Right atrium auricular region (tissue), 2 donors: ENCODE data around the gene KANK2. TPM values are rescaled to one million over a fixed set of nuclear protein-coding genes. Genes with fewer than 3 reads are reported as not detected.

Source experiments
- DNase-seq: peaks from one replicate; pipeline ENCODE4 v3.0.0-alpha.2; 2019; ENCODE audit warnings: low spot score
- H3K27ac ChIP-seq, 2 donors: fragments of 200-600 bp; sonication (generic); 1 replicate in 1 of 2; 2 replicates in 1 of 2; pipeline ENCODE4 v1.5.1; 2016 to 2019
- H3K27me3 ChIP-seq, 2 donors: fragments of 200-600 bp; sonication (generic); one replicate each; pipeline versions ENCODE4 v1.5.1 to v1.6.0; 2017 to 2019
- H3K36me3 ChIP-seq: fragments of 200-600 bp; sonication (generic); one replicate; pipeline ENCODE4 v1.5.1; 2016
- H3K4me1 ChIP-seq, 2 donors: fragments of 200-600 bp; sonication (generic); one replicate each; pipeline versions ENCODE4 v1.5.1 to v1.6.0; 2017 to 2019
- H3K4me3 ChIP-seq, 2 donors: fragments of 200-600 bp; sonication (generic); 1 replicate in 1 of 2; 2 replicates in 1 of 2; pipeline ENCODE4 v1.5.1; 2017 to 2019; ENCODE audit warnings: mild to moderate bottlenecking in 1 of 2, moderate library complexity in 1 of 2
- H3K9me3 ChIP-seq, 2 donors: fragments of 200-600 bp; sonication (generic); one replicate each; pipeline ENCODE4 v1.5.1; 2019
- total RNA-seq, 2 donors: library from RNA; depleted of rRNA; stranded (reverse); fragments of >200 nt; gene quantifications; one replicate each; pipeline ENCODE4 v1.1.0, GENCODE V29; 2016
- TF ChIP-seq, protein P1 (sequence below), 2 donors: fragments of 200-600 bp; sonication (generic); IDR thresholded peaks; one replicate each; pipeline ENCODE4 v1.5.1; 2019; ENCODE audit warnings: antibody characterized with exemption in 2 of 2

Gene KANK2
- total RNA-seq, 2 donors from 2014 or later: 445 to 622 TPM

DNA sequence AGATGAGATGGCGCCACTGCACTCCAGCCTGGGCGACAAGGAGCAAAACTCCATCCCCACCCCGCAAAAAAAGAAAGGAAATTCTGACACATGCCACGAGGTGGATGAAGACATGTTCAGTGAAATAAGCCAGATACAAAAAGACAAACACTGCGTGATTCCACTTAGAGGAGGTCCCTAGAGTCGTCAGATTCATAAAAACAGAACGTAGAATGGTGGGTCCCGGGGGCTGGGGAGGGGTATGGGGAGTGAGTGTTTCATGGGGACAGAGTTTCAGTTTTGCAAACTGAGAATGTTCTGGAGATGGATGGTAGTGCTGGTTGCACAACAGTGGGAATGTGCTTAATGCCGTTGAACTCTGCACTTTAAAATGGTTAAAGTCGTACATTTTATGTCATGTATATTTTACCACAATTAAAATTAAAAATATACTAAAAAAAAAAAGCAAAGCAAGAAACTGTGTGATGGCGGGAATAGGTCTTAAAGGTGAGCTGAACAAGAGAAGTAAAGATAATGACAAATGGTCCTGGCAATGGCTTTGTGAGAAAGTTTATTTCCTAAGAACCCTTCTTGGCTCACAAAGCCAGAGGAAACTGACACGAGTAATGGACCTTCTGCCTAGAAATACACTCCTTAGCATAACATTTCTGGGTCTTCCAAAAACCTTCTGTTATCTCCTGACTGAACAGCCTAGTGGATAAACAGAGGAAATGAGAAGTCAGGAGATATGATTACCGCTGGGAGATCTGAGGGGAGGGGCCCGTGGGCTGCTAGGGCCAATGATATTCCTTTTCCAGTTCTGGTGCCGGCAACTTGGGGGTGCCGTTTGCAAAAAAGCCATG is 37.5 kb downstream of the KANK2 start:
- H3K27me3 ChIP-seq: no peaks in the 10 kb centered on the region
- peak; percentile 80 for DNase-seq
- TF ChIP-seq, protein P1, sequence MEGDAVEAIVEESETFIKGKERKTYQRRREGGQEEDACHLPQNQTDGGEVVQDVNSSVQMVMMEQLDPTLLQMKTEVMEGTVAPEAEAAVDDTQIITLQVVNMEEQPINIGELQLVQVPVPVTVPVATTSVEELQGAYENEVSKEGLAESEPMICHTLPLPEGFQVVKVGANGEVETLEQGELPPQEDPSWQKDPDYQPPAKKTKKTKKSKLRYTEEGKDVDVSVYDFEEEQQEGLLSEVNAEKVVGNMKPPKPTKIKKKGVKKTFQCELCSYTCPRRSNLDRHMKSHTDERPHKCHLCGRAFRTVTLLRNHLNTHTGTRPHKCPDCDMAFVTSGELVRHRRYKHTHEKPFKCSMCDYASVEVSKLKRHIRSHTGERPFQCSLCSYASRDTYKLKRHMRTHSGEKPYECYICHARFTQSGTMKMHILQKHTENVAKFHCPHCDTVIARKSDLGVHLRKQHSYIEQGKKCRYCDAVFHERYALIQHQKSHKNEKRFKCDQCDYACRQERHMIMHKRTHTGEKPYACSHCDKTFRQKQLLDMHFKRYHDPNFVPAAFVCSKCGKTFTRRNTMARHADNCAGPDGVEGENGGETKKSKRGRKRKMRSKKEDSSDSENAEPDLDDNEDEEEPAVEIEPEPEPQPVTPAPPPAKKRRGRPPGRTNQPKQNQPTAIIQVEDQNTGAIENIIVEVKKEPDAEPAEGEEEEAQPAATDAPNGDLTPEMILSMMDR (IDR thresholded peaks at IDR 0.05): no peak
- H3K9me3 ChIP-seq: no peaks in the 10 kb centered on the region
- H3K36me3 ChIP-seq: no peaks in the 10 kb centered on the region
- H3K4me3 ChIP-seq: no peak overlapping the region
- peak overlapping the region; percentile 76 to 87 for H3K27ac ChIP-seq
- peaks cover 0 to 62% of the 10 kb centered on the region in 2 donors for H3K4me1 ChIP-seq

DNA sequence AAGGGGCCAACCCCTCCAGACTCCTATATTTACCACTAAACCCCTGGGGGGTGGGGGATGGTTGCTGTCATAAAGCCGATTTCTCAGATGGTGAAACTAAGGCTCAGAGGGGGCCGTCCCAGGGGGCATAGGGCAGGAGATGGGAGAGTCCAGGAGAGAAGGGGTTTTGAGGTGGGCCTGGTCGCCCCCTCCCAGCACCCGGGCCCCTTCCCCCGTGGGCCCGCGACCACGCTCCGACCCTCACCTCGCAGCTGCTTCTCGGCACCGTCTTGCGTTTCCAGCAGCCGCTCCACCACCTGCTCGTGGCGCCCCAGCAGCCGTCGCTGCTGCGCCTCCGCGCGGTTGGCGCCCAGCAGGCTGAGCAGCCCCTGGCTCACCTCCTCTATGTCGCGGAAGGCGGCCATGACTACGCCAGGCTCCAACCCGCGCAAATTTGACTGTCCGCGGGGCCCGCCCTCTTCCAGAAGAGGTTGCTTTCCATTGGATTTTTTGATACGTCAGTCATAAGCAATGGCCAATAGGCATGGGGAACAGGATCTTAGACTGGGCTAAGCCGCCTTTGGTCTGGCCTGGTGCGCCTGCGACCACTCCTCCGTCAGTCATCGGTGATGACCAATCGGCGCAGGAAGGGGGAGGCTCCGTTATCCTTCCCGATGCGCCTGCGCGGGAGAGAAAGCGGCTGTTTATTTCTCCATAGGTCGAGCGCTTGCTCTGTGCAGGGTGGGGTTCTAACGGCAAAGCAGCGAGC is 41.8 kb downstream of the KANK2 start, which contains the start of gene SPC24:
SPC24 (minus strand) TSS at position 410 of the 748 bp plus-strand sequence; CDS start at position 404, 6 bp downstream.
- no peaks in the 10 kb centered on the region for H3K27me3 ChIP-seq
- no peaks in the 10 kb centered on the region for H3K9me3 ChIP-seq
- TF ChIP-seq, protein P1 (IDR thresholded peaks at IDR 0.05): no peak
- peak; percentile 96 for DNase-seq
- peak within 1 kb of the TSS; percentile 34 to 61 for H3K4me3 ChIP-seq
- no peaks in the 10 kb centered on the region for H3K36me3 ChIP-seq
- peak within 1 kb of the TSS; percentile 79 to 87 for H3K27ac ChIP-seq
- H3K4me1 ChIP-seq: peaks cover 0 to 76% of the 10 kb centered on the region in 2 donors

- no peak for DNase-seq
- Histone ChIP-seq H3K4me3 (no peak overlapping the region), H3K9me3 (no peaks in the 10 kb centered on the region), H3K36me3 (no peaks in the 10 kb centered on the region), H3K27ac (peak overlapping the region in 1 of 2 donors; percentile 79), H3K27me3 (no peaks in the 10 kb centered on the region), H3K4me1 (peaks cover 0 to 69% of the 10 kb centered on the region in 2 donors)
- TF ChIP-seq, protein P1 (IDR thresholded peaks at IDR 0.05): no peak
These were observed 42.7 kb downstream of the KANK2 start for GRCh38 chr19:11154683-11155047.

DNA sequence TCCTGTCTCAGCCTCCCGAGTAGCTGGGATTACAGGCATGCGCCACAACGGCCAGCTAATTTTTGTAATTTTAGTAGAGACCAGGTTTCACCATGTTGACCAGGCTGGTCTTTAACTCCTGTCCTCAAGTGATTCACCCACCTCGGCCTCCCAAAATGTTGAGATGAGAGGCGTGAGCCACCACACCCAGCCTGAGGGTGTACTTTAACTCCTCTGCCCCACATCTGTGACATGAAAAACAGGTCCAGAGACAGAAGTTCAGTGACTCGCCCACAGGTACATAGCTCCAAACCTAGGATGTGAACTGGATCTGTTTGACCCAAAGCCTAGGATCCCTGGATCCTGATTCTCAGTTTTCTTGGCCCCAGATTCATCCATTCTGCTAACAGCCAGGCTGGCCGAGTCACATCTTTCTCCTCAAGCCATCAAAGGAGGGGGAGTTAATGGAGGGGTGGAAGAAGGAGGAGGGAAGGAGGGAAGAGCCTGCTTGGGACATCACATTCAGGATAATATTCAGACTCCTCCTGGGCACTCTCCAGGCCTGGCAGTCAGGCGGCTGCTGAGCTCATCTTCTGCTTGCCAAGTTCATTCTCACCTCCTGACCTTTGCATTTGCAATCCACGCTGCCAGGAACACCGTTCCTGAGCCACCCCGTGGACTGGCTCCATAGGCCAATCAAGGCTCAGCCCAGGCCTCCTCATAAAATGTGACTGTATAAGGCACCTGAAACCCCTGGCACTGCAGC is 44.9 kb downstream of the KANK2 start:
- Histone ChIP-seq H3K27ac (peak overlapping the region; percentile 88 to 93), H3K36me3 (no peaks in the 10 kb centered on the region), H3K9me3 (no peaks in the 10 kb centered on the region), H3K4me1 (peaks cover 0 to 51% of the 10 kb centered on the region in 2 donors), H3K4me3 (no peak overlapping the region), H3K27me3 (no peaks in the 10 kb centered on the region)
- peak; percentile 89 for DNase-seq
- TF ChIP-seq, protein P1 (IDR thresholded peaks at IDR 0.05): no peak

- H3K27me3 ChIP-seq: no peaks in the 10 kb centered on the region
- no peaks in the 10 kb centered on the region for H3K36me3 ChIP-seq
- TF ChIP-seq, protein P1 (IDR thresholded peaks at IDR 0.05): no peak
- peak overlapping the region; percentile 88 to 93 for H3K27ac ChIP-seq
- H3K9me3 ChIP-seq: no peaks in the 10 kb centered on the region
- H3K4me3 ChIP-seq: no peak overlapping the region
- H3K4me1 ChIP-seq: peaks cover 0 to 46% of the 10 kb centered on the region in 2 donors
- no peak for DNase-seq
These were observed 46.2 kb downstream of the KANK2 start for GRCh38 chr19:11151181-11151580.
